Mammary epithelial cell (primary cell): Measurements from ENCODE around the gene PRKCH.

Experiments
- EZH2 ChIP-seq: IDR thresholded peaks from 2 replicates; pipeline ENCODE4 v1.6.1; 2012; ENCODE audit warnings: low read length, inconsistent platforms, borderline replicate concordance
- TF ChIP-seq, protein P1 (sequence below), 2 donors: IDR thresholded peaks in 1 of 2; conservative IDR thresholded peaks in 1 of 2; 2 replicates each; pipeline ENCODE4 v1.5.1; 2011 to 2012; ENCODE audit warnings: inconsistent platforms in 2 of 2, low read length in 2 of 2, mild to moderate bottlenecking in 2 of 2, control low read depth in 1 of 2, low read depth in 1 of 2; ENCODE audit not compliant: insufficient read depth in 1 of 2; ENCODE audit errors: extremely low read depth in 1 of 2

GRCh38 chr14:61404637-61405036 lies 83.3 kb downstream of the PRKCH start:
- TF ChIP-seq, protein P1, sequence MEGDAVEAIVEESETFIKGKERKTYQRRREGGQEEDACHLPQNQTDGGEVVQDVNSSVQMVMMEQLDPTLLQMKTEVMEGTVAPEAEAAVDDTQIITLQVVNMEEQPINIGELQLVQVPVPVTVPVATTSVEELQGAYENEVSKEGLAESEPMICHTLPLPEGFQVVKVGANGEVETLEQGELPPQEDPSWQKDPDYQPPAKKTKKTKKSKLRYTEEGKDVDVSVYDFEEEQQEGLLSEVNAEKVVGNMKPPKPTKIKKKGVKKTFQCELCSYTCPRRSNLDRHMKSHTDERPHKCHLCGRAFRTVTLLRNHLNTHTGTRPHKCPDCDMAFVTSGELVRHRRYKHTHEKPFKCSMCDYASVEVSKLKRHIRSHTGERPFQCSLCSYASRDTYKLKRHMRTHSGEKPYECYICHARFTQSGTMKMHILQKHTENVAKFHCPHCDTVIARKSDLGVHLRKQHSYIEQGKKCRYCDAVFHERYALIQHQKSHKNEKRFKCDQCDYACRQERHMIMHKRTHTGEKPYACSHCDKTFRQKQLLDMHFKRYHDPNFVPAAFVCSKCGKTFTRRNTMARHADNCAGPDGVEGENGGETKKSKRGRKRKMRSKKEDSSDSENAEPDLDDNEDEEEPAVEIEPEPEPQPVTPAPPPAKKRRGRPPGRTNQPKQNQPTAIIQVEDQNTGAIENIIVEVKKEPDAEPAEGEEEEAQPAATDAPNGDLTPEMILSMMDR (conservative IDR thresholded peaks at IDR 0.05 in 1 of 2, IDR thresholded peaks at IDR 0.05 in 1 of 2; ENCODE audit: extremely low read depth in 1 of 2, insufficient read depth in 1 of 2, low read depth in 1 of 2, low read length in 2 of 2): no peak
- TF ChIP-seq EZH2: no peak
